Measurements from ENCODE around the gene RASL11A.

DNA sequence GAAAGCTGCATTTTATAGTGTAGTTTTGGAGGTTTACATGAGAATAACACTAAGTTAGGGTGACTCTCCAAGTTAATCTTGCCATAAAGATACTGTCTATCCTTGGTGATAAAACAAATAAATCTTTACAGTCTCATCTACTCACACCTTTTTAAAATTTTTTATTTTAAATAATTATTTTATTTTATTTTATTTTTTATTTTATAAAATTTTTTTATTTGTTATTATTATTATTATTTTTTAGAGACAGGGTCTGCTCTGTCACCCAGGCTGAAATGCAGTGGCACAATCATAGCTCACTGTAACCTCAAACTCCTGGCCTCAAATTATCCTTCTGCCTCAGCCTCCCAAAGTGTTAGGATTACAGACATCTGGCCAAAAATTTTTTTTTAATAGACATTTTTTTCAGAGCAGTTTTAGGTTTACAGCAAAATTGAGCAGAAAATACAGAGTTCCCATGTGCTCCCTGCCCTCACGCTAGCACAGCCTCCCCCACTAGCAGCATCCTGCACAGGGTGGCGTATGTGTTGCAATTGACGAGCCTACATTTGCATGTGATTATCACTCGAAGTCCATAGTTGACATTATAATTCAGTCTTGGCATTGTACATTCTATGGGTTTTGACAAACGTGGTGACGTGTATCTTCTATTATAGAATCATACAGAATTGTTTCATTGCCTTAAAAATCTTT is 41.0 kb downstream of the RASL11A start:
- TF ChIP-seq POLR2AphosphoS5 (IDR thresholded peaks at IDR 0.05) (no peak), POLR2A (IDR thresholded peaks at IDR 0.05) (no peak), EP300 (IDR thresholded peaks at IDR 0.05; ENCODE audit: low read depth) (no peak)
- TF ChIP-seq, protein P1, sequence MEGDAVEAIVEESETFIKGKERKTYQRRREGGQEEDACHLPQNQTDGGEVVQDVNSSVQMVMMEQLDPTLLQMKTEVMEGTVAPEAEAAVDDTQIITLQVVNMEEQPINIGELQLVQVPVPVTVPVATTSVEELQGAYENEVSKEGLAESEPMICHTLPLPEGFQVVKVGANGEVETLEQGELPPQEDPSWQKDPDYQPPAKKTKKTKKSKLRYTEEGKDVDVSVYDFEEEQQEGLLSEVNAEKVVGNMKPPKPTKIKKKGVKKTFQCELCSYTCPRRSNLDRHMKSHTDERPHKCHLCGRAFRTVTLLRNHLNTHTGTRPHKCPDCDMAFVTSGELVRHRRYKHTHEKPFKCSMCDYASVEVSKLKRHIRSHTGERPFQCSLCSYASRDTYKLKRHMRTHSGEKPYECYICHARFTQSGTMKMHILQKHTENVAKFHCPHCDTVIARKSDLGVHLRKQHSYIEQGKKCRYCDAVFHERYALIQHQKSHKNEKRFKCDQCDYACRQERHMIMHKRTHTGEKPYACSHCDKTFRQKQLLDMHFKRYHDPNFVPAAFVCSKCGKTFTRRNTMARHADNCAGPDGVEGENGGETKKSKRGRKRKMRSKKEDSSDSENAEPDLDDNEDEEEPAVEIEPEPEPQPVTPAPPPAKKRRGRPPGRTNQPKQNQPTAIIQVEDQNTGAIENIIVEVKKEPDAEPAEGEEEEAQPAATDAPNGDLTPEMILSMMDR (IDR thresholded peaks at IDR 0.05) = no peak
